Measurements from ENCODE around the gene MGST3. TPM values are rescaled to one million over a fixed set of nuclear protein-coding genes. Genes with fewer than 3 reads are reported as not detected.

The MGST3 gene
- polyA plus RNA-seq, 3 donors: 57.9 to 228 (median 189) TPM

GRCh38 chr1:165683848-165684485 is 52.9 kb downstream of the MGST3 start:
- no peak overlapping the region for H3K9ac ChIP-seq (ENCODE audit: insufficient read depth, low read length, poor library complexity, severe bottlenecking)
- no peaks in the 10 kb centered on the region for H3K9me3 ChIP-seq (replicated peaks in 1 of 2; ENCODE audit: control insufficient read depth in 1 of 2, insufficient read depth in 1 of 2, low read length in 2 of 2)
- H2AFZ ChIP-seq (ENCODE audit: insufficient read depth, low read depth, low read length, poor library complexity, severe bottlenecking): no peak overlapping the region
- DNase-seq: no peak
- Mint-ChIP-seq H3K4me1 (peaks cover 32% of the 10 kb centered on the region), H3K36me3 (peaks cover 68 to 82% of the 10 kb centered on the region in 2 donors), H3K27ac (peak overlapping the region in 1 of 7 donors; percentile 19), H3K27me3 (ENCODE audit: low read depth in 3 of 3) (no peaks in the 10 kb centered on the region), H3K4me3 (no peak overlapping the region), H3K9me3 (peaks cover 0 to 13% (median 5%) of the 10 kb centered on the region in 7 donors)
- H3K36me3 ChIP-seq (replicated peaks in 1 of 2; ENCODE audit: control insufficient read depth in 1 of 2, insufficient read depth in 2 of 2, low read length in 2 of 2): peaks cover 58 to 77% of the 10 kb centered on the region in 2 donors
- H3K4me3 ChIP-seq (replicated peaks in 1 of 3; ENCODE audit: low read depth in 2 of 3, low read length in 3 of 3): no peak overlapping the region
- intact Hi-C loops (cut with micrococcal nuclease): no loop called here
- WGBS (ENCODE audit: insufficient coverage): no CpG with 5 or more reads among the region's 1 CpG
- no peak overlapping the region for H3K4me2 ChIP-seq (replicated peaks; ENCODE audit: extremely low read depth, low read length, poor library complexity, severe bottlenecking)
- H3K27ac ChIP-seq (ENCODE audit: low read depth in 1 of 2, low read length in 2 of 2): no peak overlapping the region
- H4K20me1 ChIP-seq (ENCODE audit: insufficient read depth, low read length): peaks cover 25% of the 10 kb centered on the region
- H3K4me1 ChIP-seq (ENCODE audit: control insufficient read depth in 1 of 2, insufficient read depth in 2 of 2, low read length in 2 of 2): peaks cover 10 to 17% of the 10 kb centered on the region in 2 donors
- TF ChIP-seq CTCF (IDR thresholded peaks at IDR 0.05): no peak
- H3K27me3 ChIP-seq (ENCODE audit: control insufficient read depth in 2 of 2, insufficient read depth in 2 of 2, low read length in 2 of 2): no peaks in the 10 kb centered on the region
- H3K79me2 ChIP-seq (ENCODE audit: insufficient read depth, low read length): peaks cover 72% of the 10 kb centered on the region

- Histone ChIP-seq H3K36me3 (replicated peaks in 1 of 2; ENCODE audit: control insufficient read depth in 1 of 2, insufficient read depth in 2 of 2, low read length in 2 of 2) (peaks cover 35 to 66% of the 10 kb centered on the region in 2 donors), H4K20me1 (ENCODE audit: insufficient read depth, low read length) (peaks cover 30% of the 10 kb centered on the region), H3K4me1 (ENCODE audit: control insufficient read depth in 1 of 2, insufficient read depth in 2 of 2, low read length in 2 of 2) (peaks cover 10 to 17% of the 10 kb centered on the region in 2 donors), H3K27me3 (ENCODE audit: control insufficient read depth in 2 of 2, insufficient read depth in 2 of 2, low read length in 2 of 2) (no peaks in the 10 kb centered on the region), H3K4me3 (replicated peaks in 1 of 3; ENCODE audit: low read depth in 2 of 3, low read length in 3 of 3) (no peak overlapping the region), H3K79me2 (ENCODE audit: insufficient read depth, low read length) (peaks cover 93% of the 10 kb centered on the region), H2AFZ (ENCODE audit: insufficient read depth, low read depth, low read length, poor library complexity, severe bottlenecking) (no peak overlapping the region), H3K4me2 (replicated peaks; ENCODE audit: extremely low read depth, low read length, poor library complexity, severe bottlenecking) (peak overlapping the region; percentile 8), H3K9ac (ENCODE audit: insufficient read depth, low read length, poor library complexity, severe bottlenecking) (no peak overlapping the region), H3K9me3 (replicated peaks in 1 of 2; ENCODE audit: control insufficient read depth in 1 of 2, insufficient read depth in 1 of 2, low read length in 2 of 2) (no peaks in the 10 kb centered on the region), H3K27ac (ENCODE audit: low read depth in 1 of 2, low read length in 2 of 2) (peak overlapping the region in 1 of 2 donors; percentile 64)
- intact Hi-C loops (cut with micrococcal nuclease): no loop called here
- WGBS (ENCODE audit: insufficient coverage): 0% methylated on average over 1 of the region's 6 CpGs
- no peak for TF ChIP-seq CTCF (IDR thresholded peaks at IDR 0.05)
- peaks cover 62 to 76% of the 10 kb centered on the region in 2 donors for H3K36me3 Mint-ChIP-seq
- no peak overlapping the region for H3K4me3 Mint-ChIP-seq
- H3K4me1 Mint-ChIP-seq: peaks cover 36% of the 10 kb centered on the region
- DNase-seq: peak; percentile 9 to 54 (median 19)
- H3K27ac Mint-ChIP-seq: peak overlapping the region; percentile 1 to 87 (median 41)
- H3K9me3 Mint-ChIP-seq: peaks cover 0 to 9% (median 5%) of the 10 kb centered on the region in 7 donors
- H3K27me3 Mint-ChIP-seq (ENCODE audit: low read depth in 3 of 3): no peaks in the 10 kb centered on the region
These were observed 55.3 kb downstream of the MGST3 start for GRCh38 chr1:165686121-165686970.

All from CD14-positive monocyte (primary cell).